HEK293 (cell line): ENCODE data around the gene GABBR2.

ENCODE experiments used
- CTCF ChIA-PET: fragments of 350-600 bp; formaldehyde crosslinking; extraction: SDS; loops from one replicate; lab custom pipeline; 2021; ENCODE audit warnings: antibody characterized with exemption; lab: Yijun Ruan, JAX
- POLR2A ChIA-PET: fragments of 300-600 bp; formaldehyde crosslinking; extraction: SDS; loops from one replicate; lab custom pipeline; 2020; ENCODE audit warnings: antibody characterized with exemption, inconsistent platforms; lab: Yijun Ruan, JAX
- H3K27ac ChIP-seq: fragments of 200-500 bp; sonication (Bioruptor generic); 2 replicates; pipeline ENCODE4 v1.5.1; 2014; ENCODE audit warnings: low read depth, low read length, control low read depth, inconsistent platforms; ENCODE audit errors: extremely low read depth
- H3K36me3 ChIP-seq, 2 experiments: fragments of 200-500 bp in 1 of 2; sonication (Bioruptor generic) in 1 of 2; 1 replicate in 1 of 2; 2 replicates in 1 of 2; pipeline ENCODE4 v1.5.1; 2014 to 2017; ENCODE audit warnings: inconsistent platforms in 2 of 2, low read length in 2 of 2; ENCODE audit not compliant: control insufficient read depth in 2 of 2, insufficient read depth in 1 of 2
- H3K4me1 ChIP-seq: fragments of 200-500 bp; sonication (Bioruptor generic); 2 replicates; pipeline ENCODE4 v1.5.1; 2014; ENCODE audit warnings: mild to moderate bottlenecking, low read length, inconsistent platforms; ENCODE audit not compliant: control insufficient read depth, insufficient read depth
- H3K4me3 ChIP-seq: 2 replicates; pipeline ENCODE4 v1.5.1; 2011; ENCODE audit warnings: low read depth, mild to moderate bottlenecking, control low read depth, low read length, moderate library complexity
- H3K9me3 ChIP-seq: fragments of 200-500 bp; sonication (Bioruptor generic); 2 replicates; pipeline ENCODE4 v1.5.1; 2014; ENCODE audit warnings: low read depth, low read length, inconsistent platforms; ENCODE audit not compliant: control insufficient read depth, insufficient read depth
- EGR2 ChIP-seq: fragments of 450-650 bp; formaldehyde crosslinking; IDR thresholded peaks from 2 replicates; pipeline ENCODE4 v1.5.1; 2016; ENCODE audit warnings: low read depth, missing biosample characterization, missing genetic modification characterization
- GLIS2 ChIP-seq: fragments of 450-650 bp; formaldehyde crosslinking; IDR thresholded peaks from 2 replicates; pipeline ENCODE4 v1.5.1; 2016; ENCODE audit warnings: missing biosample characterization, missing genetic modification characterization
- INSM2 ChIP-seq: fragments of 450-650 bp; formaldehyde crosslinking; IDR thresholded peaks from 2 replicates; pipeline ENCODE4 v1.5.1; 2016; ENCODE audit warnings: missing biosample characterization, missing genetic modification characterization
- KLF1 ChIP-seq: fragments of 450-650 bp; formaldehyde crosslinking; IDR thresholded peaks from 2 replicates; pipeline ENCODE4 v1.5.1; 2016; ENCODE audit warnings: missing biosample characterization, missing genetic modification characterization
- KLF8 ChIP-seq: fragments of 450-650 bp; formaldehyde crosslinking; IDR thresholded peaks from 2 replicates; pipeline ENCODE4 v1.5.1; 2016; ENCODE audit warnings: missing biosample characterization, missing genetic modification characterization
- SALL2 ChIP-seq: fragments of 450-650 bp; formaldehyde crosslinking; IDR thresholded peaks from 2 replicates; pipeline ENCODE4 v1.5.0; 2017; ENCODE audit warnings: missing biosample characterization, mild to moderate bottlenecking, missing genetic modification characterization, borderline replicate concordance
- YY2 ChIP-seq: fragments of 450-650 bp; formaldehyde crosslinking; IDR thresholded peaks from 2 replicates; pipeline ENCODE4 v1.5.1; 2016; ENCODE audit warnings: missing biosample characterization, missing genetic modification characterization
- ZBTB17 ChIP-seq: fragments of 450-650 bp; formaldehyde crosslinking; IDR thresholded peaks from 2 replicates; pipeline ENCODE4 v1.5.1; 2016; ENCODE audit warnings: missing biosample characterization, missing genetic modification characterization
- ZIC2 ChIP-seq: fragments of 450-650 bp; formaldehyde crosslinking; IDR thresholded peaks from 2 replicates; pipeline ENCODE4 v1.5.1; 2016; ENCODE audit warnings: missing biosample characterization, missing genetic modification characterization
- ZNF112 ChIP-seq: fragments of 450-650 bp; formaldehyde crosslinking; IDR thresholded peaks from 2 replicates; pipeline ENCODE4 v1.5.0; 2017; ENCODE audit warnings: missing biosample characterization, missing genetic modification characterization
- ZNF114 ChIP-seq: fragments of 450-650 bp; formaldehyde crosslinking; IDR thresholded peaks from 2 replicates; pipeline ENCODE4 v1.5.0; 2017; ENCODE audit warnings: missing biosample characterization, missing genetic modification characterization
- ZNF223 ChIP-seq: fragments of 450-650 bp; formaldehyde crosslinking; IDR thresholded peaks from 2 replicates; pipeline ENCODE4 v1.5.1; 2016; ENCODE audit warnings: missing biosample characterization, missing genetic modification characterization
- ZNF23 ChIP-seq: fragments of 450-650 bp; formaldehyde crosslinking; IDR thresholded peaks from 2 replicates; pipeline ENCODE4 v1.5.1; 2016; ENCODE audit warnings: missing biosample characterization, missing genetic modification characterization, borderline replicate concordance
- ZNF239 ChIP-seq: fragments of 450-650 bp; formaldehyde crosslinking; IDR thresholded peaks from 2 replicates; pipeline ENCODE4 v1.5.1; 2016; ENCODE audit warnings: missing biosample characterization, missing genetic modification characterization
- ZNF324 ChIP-seq: fragments of 450-650 bp; formaldehyde crosslinking; IDR thresholded peaks from 2 replicates; pipeline ENCODE4 v1.5.1; 2016; ENCODE audit warnings: missing biosample characterization, missing genetic modification characterization
- ZNF341 ChIP-seq: fragments of 450-650 bp; formaldehyde crosslinking; IDR thresholded peaks from 2 replicates; pipeline ENCODE4; 2016; ENCODE audit warnings: low read depth, missing biosample characterization, missing genetic modification characterization
- ZNF391 ChIP-seq: fragments of 450-650 bp; formaldehyde crosslinking; IDR thresholded peaks from 2 replicates; pipeline ENCODE4 v1.5.1; 2016; ENCODE audit warnings: low read depth, missing biosample characterization, missing genetic modification characterization, borderline replicate concordance
- ZNF423 ChIP-seq: fragments of 450-650 bp; formaldehyde crosslinking; IDR thresholded peaks from 2 replicates; pipeline ENCODE4 v1.5.1; 2016; ENCODE audit warnings: missing biosample characterization, missing genetic modification characterization
- ZNF48 ChIP-seq: fragments of 450-650 bp; formaldehyde crosslinking; IDR thresholded peaks from 2 replicates; pipeline ENCODE4 v1.5.1; 2016; ENCODE audit warnings: missing biosample characterization, missing genetic modification characterization
- ZNF549 ChIP-seq: fragments of 450-650 bp; IDR thresholded peaks from 2 replicates; pipeline ENCODE4 v1.5.1; 2018; ENCODE audit warnings: missing biosample characterization, missing genetic modification characterization, mild to moderate bottlenecking, inconsistent platforms, moderate library complexity
- ZNF585B ChIP-seq: fragments of 450-650 bp; formaldehyde crosslinking; IDR thresholded peaks from 2 replicates; pipeline ENCODE4 v1.5.1; 2016; ENCODE audit warnings: missing biosample characterization, missing genetic modification characterization
- ZNF624 ChIP-seq: fragments of 450-650 bp; formaldehyde crosslinking; IDR thresholded peaks from 2 replicates; pipeline ENCODE4 v1.5.1; 2017; ENCODE audit warnings: missing biosample characterization, missing genetic modification characterization
- ZNF747 ChIP-seq: fragments of 450-650 bp; formaldehyde crosslinking; IDR thresholded peaks from 2 replicates; pipeline ENCODE4 v1.5.1; 2016; ENCODE audit warnings: missing biosample characterization, missing genetic modification characterization
- ZSCAN4 ChIP-seq: fragments of 450-650 bp; formaldehyde crosslinking; IDR thresholded peaks from 2 replicates; pipeline ENCODE4 v1.5.1; 2017; ENCODE audit warnings: missing biosample characterization, missing genetic modification characterization

GABBR2 gene

GRCh38 chr9:98315067-98315453 is 393.7 kb downstream of the GABBR2 start:
- ChIA-PET CTCF (interaction anchor here (0.5 to 5.6 kb wide), 17 partner anchors 16 to 684 kb away, joined by 3 to 80 read pairs (median 4); no protein-coding TSS in a partner anchor), POLR2A (no interaction called here)
- no peak overlapping the region for H3K27ac ChIP-seq
- H3K4me1 ChIP-seq, result no peaks in the 10 kb centered on the region
- TF ChIP-seq ZNF23 (tag by site-specific recombination) (no peak), GLIS2 (no peak), ZNF747 (tag by site-specific recombination) (no peak), ZNF423 (no peak), YY2 (tag by site-specific recombination) (no peak), ZNF112 (tag by site-specific recombination) (no peak), KLF8 (tag by site-specific recombination) (no peak), ZNF324 (tag by site-specific recombination) (no peak), ZIC2 (no peak), ZNF391 (tag by site-specific recombination) (no peak), INSM2 (tag by site-specific recombination) (no peak)
- H3K36me3 ChIP-seq, result no peaks in the 10 kb centered on the region
- H3K9me3 ChIP-seq, result no peaks in the 10 kb centered on the region
- H3K4me3 ChIP-seq, result no peak overlapping the region

- POLR2A ChIA-PET, result no interaction called here
Measured at GRCh38 chr9:98314381-98315066, 394.2 kb downstream of the GABBR2 start.

GRCh38 chr9:98312365-98312764 is 396.4 kb downstream of the GABBR2 start:
- TF ChIP-seq EGR2 (tag by site-specific recombination) (no peak), ZNF585B (tag by site-specific recombination) (no peak)
- H3K4me1 ChIP-seq, result no peaks in the 10 kb centered on the region
- H3K36me3 ChIP-seq, result no peaks in the 10 kb centered on the region
- ChIA-PET POLR2A (no interaction called here), CTCF (interaction anchor here (0.6 to 5.6 kb wide), 3 partner anchors 314 to 463 kb away, joined by 3 to 80 read pairs (median 3); no protein-coding TSS in a partner anchor)
- no peak overlapping the region for H3K27ac ChIP-seq
- H3K4me3 ChIP-seq, result no peak overlapping the region
- no peaks in the 10 kb centered on the region for H3K9me3 ChIP-seq

More at GRCh38 chr9:98314381-98315066, 394.2 kb downstream of the GABBR2 start:
- Histone ChIP-seq H3K36me3 (no peaks in the 10 kb centered on the region), H3K4me3 (no peak overlapping the region), H3K9me3 (no peaks in the 10 kb centered on the region), H3K4me1 (no peaks in the 10 kb centered on the region), H3K27ac (no peak overlapping the region)
- no peak for TF ChIP-seq ZNF48 (tag by site-specific recombination)
- no peak for TF ChIP-seq ZIC2
- TF ChIP-seq ZNF341 (tag by site-specific recombination), result no peak
- TF ChIP-seq ZNF549, result no peak
- no peak for TF ChIP-seq ZNF585B (tag by site-specific recombination)
- TF ChIP-seq ZNF223, result no peak
- no peak for TF ChIP-seq ZSCAN4
- no peak for TF ChIP-seq KLF1
- TF ChIP-seq ZBTB17 (tag by site-specific recombination), result no peak
- no peak for TF ChIP-seq ZNF624 (tag by site-specific recombination)
- TF ChIP-seq ZNF239 (tag by site-specific recombination), result no peak
- no peak for TF ChIP-seq SALL2
- TF ChIP-seq ZNF114 (tag by site-specific recombination), result no peak
- no peak for TF ChIP-seq GLIS2
- CTCF ChIA-PET, result interaction anchor here (0.5 to 5.6 kb wide), 12 partner anchors 17 to 684 kb away, joined by 3 to 80 read pairs (median 3); no protein-coding TSS in a partner anchor
